H1 (cell line): ENCODE results near the gene TEX51.

Source experiments
- BCL11A ChIP-seq, 2 experiments: IDR thresholded peaks; one replicate each; pipeline ENCODE4 v1.6.1; 2011; ENCODE audit warnings: low read depth in 2 of 2, low read length in 2 of 2, mild to moderate bottlenecking in 2 of 2
- CHD1 ChIP-seq: IDR thresholded peaks from 2 replicates; pipeline ENCODE4 v1.6.1; 2012; ENCODE audit warnings: low read depth, low read length, improper control_type of control experiment
- CTCF ChIP-seq, 3 experiments: IDR thresholded peaks; 1 replicate in 2 of 3; 2 replicates in 1 of 3; pipeline versions ENCODE4 v1.5.1 to v1.6.1; 2011; ENCODE audit warnings: low read length in 3 of 3, mild to moderate bottlenecking in 3 of 3, inconsistent platforms in 2 of 3, low read depth in 1 of 3, moderate library complexity in 1 of 3; ENCODE audit not compliant: insufficient read depth in 1 of 3; ENCODE audit errors: control extremely low read depth in 1 of 3
- GTF2F1 ChIP-seq: IDR thresholded peaks from 2 replicates; pipeline ENCODE4 v1.6.1; 2012; ENCODE audit warnings: low read depth, low read length, improper control_type of control experiment, borderline replicate concordance
- HDAC2 ChIP-seq, 2 experiments: fragments of 300-600 bp in 1 of 2; sonication (generic) in 1 of 2; IDR thresholded peaks; 2 replicates each; pipeline ENCODE4 v1.6.1; 2011 to 2012; ENCODE audit warnings: low read depth in 2 of 2, low read length in 2 of 2, mild to moderate bottlenecking in 2 of 2, moderate library complexity in 2 of 2, borderline replicate concordance in 1 of 2, inconsistent platforms in 1 of 2
- JUN ChIP-seq: IDR thresholded peaks from 2 replicates; pipeline ENCODE4 v1.6.1; 2011; ENCODE audit warnings: low read depth, mild to moderate bottlenecking, improper control_type of control experiment, low read length
- POLR2A ChIP-seq, 2 experiments: IDR thresholded peaks; 1 replicate in 1 of 2; 2 replicates in 1 of 2; pipeline ENCODE4 v1.6.1; 2011; ENCODE audit warnings: low read depth in 2 of 2, low read length in 2 of 2, mild to moderate bottlenecking in 2 of 2; ENCODE audit errors: control extremely low read depth in 1 of 2
- RBBP5 ChIP-seq: IDR thresholded peaks from 2 replicates; pipeline ENCODE4 v1.7.1; 2012; ENCODE audit warnings: low read depth, mild to moderate bottlenecking, inconsistent platforms, low read length, moderate library complexity, borderline replicate concordance
- SIX5 ChIP-seq: IDR thresholded peaks from 2 replicates; pipeline ENCODE4 v1.6.1; 2011; ENCODE audit warnings: mild to moderate bottlenecking, low read depth, low read length
- TAF1 ChIP-seq: IDR thresholded peaks from 2 replicates; pipeline ENCODE4 v1.6.1; 2011; ENCODE audit warnings: mild to moderate bottlenecking, low read depth, low read length

- TF ChIP-seq JUN = no peak
- TF ChIP-seq CTCF (IDR thresholded peaks at IDR 0.05; ENCODE audit: control extremely low read depth in 1 of 3, insufficient read depth in 1 of 3, low read depth in 1 of 3, low read length in 3 of 3) = no peak
- TF ChIP-seq SIX5 = no peak
- TF ChIP-seq TAF1 = no peak
- TF ChIP-seq RBBP5 = no peak
- no peak for TF ChIP-seq BCL11A (IDR thresholded peaks at IDR 0.05; ENCODE audit: low read depth in 2 of 2, low read length in 2 of 2)
- no peak for TF ChIP-seq HDAC2 (IDR thresholded peaks at IDR 0.05; ENCODE audit: borderline replicate concordance in 1 of 2, low read depth in 2 of 2, low read length in 2 of 2)
- no peak for TF ChIP-seq POLR2A (IDR thresholded peaks at IDR 0.05; ENCODE audit: control extremely low read depth in 1 of 2, low read depth in 2 of 2, low read length in 2 of 2)
- no peak for TF ChIP-seq GTF2F1
- no peak for TF ChIP-seq CHD1
Measured at GRCh38 chr2:126886916-126887280, 11.8 kb upstream of the TEX51 start.
